IPS-15b (cell line): ENCODE results near the gene PRSS33.

ENCODE experiments used
- H3K27me3 ChIP-seq: one replicate; pipeline ENCODE4 v1.6.1; 2013; ENCODE audit warnings: low read length; ENCODE audit not compliant: control insufficient read depth, insufficient read depth
- H3K36me3 ChIP-seq: one replicate; pipeline ENCODE4 v1.6.1; 2013; ENCODE audit warnings: low read length; ENCODE audit not compliant: control insufficient read depth, insufficient read depth
- H3K4me1 ChIP-seq: one replicate; pipeline ENCODE4 v1.6.1; 2013; ENCODE audit warnings: mild to moderate bottlenecking, low read length; ENCODE audit not compliant: control insufficient read depth, insufficient read depth
- H3K4me3 ChIP-seq: one replicate; pipeline ENCODE4 v1.5.1; 2013; ENCODE audit warnings: low read depth, low read length
- H3K9ac ChIP-seq: one replicate; pipeline ENCODE4 v1.6.1; 2013; ENCODE audit warnings: low read depth, mild to moderate bottlenecking, low read length
- H3K9me3 ChIP-seq: one replicate; pipeline ENCODE4 v1.6.1; 2013; ENCODE audit warnings: mild to moderate bottlenecking, low read length; ENCODE audit not compliant: control insufficient read depth, insufficient read depth

The PRSS33 gene

DNA sequence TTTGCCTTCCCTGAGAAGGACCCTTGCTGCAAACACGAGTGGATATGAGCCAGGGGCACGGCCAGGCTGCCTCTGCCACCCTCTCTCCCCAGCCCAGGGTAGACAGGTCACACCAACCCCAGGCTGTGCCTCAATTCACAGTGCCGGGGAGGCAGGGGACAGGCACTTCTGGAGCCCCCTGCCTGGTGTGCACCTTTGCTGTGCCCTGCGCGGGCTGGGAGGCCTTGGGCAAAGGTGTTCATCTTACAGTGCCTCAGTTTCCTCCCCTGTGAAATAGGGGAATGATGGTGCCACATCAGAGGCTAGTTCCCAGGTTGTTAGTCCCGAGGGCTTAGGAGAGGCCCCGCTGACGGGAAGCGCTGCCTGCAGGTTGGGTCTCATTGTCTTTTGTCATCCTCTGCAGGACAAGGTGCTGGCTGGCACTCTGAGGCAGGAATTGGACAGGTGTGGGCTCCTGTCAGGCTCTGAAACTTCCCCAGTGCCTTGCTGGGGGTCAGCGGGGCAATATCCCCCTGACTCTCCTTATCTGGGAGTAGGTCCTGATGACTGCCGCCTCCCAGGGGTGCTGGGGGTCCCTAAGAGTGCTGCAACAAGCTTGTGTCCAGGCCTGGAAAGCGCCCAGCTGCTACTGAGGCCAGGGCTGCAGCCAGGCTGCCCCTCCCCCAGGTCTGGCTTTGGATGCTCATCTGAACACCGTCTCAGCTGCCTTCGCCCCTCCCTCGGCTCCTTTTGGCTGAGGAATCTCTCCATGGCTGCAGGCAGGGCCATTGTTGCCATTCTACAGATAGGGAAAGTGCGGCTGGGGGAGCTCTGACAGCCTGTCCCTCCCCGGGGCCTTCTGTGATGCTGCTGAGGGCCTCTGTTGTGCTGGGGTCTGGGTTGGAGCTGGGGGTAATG, 32.8 kb upstream of the PRSS33 start:
- Histone ChIP-seq H3K9me3 (no peaks in the 10 kb centered on the region), H3K27me3 (no peaks in the 10 kb centered on the region), H3K4me3 (no peak overlapping the region), H3K36me3 (no peaks in the 10 kb centered on the region), H3K4me1 (no peaks in the 10 kb centered on the region), H3K9ac (no peak overlapping the region)

DNA sequence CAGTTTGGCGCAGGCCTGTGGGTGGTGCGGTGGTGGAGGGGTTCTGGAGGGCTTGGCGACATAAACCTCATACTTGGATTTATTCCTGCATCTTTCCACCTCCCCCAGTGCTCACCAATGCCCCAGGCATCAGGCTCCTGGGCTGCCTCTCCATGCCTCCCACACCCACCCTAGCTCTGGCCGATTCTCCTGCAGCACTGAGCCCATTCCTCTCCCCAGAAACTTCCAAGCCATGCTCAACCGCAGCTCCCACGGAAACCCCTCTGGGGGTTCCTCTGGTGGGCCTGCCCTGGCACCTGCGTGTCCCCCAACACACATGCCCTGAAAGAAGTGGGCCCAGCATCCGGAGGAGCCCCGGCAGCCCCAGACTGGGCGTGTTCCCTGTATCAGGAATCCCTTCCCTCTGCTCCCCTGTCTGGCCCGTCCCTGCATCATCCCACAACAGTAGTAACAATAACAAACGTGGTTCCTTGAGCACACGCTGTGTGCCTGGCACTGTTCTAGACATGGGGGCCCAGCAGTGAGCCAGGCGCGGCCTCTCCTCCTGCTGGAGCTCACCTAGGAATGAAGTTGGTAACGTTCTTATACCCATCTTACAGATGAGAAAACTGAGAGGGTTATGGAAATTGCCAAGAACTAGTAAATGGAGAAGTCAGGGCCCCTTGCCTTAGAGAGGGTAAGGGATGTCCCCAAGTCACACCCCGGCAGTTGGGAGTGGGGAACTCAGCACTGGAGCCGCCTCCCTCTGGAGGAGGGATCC, 32.0 kb upstream of the PRSS33 start:
- H3K9me3 ChIP-seq: no peaks in the 10 kb centered on the region
- no peaks in the 10 kb centered on the region for H3K36me3 ChIP-seq
- no peak overlapping the region for H3K9ac ChIP-seq
- H3K4me3 ChIP-seq: no peak overlapping the region
- H3K27me3 ChIP-seq: no peaks in the 10 kb centered on the region
- H3K4me1 ChIP-seq: no peaks in the 10 kb centered on the region

DNA sequence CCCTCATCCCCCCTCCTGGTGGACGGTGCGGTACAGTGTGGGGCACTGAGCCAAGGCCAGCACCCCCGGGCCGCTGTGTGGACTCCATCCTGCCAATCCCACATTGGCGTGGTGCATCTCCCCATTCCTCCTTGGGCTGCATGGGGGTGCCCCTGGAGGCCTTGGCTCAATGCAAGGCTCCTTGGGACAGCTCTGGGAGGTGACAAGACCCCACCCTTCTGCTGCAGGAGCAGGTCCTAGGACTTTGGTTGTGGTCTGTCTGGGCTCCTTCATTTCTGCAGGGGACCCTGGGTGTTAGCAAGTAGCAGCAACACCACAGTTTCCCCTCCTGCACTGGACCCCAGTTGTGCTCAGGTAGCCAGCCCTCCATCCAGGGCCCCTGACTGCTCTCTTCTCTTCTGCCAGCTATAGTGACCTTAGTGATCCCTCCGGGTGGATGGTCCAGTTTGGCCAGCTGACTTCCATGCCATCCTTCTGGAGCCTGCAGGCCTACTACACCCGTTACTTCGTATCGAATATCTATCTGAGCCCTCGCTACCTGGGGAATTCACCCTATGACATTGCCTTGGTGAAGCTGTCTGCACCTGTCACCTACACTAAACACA, 31.0 kb upstream of the PRSS33 start:
- H3K9me3 ChIP-seq: no peaks in the 10 kb centered on the region
- no peaks in the 10 kb centered on the region for H3K36me3 ChIP-seq
- no peak overlapping the region for H3K4me3 ChIP-seq
- H3K9ac ChIP-seq: no peak overlapping the region
- no peaks in the 10 kb centered on the region for H3K4me1 ChIP-seq
- no peaks in the 10 kb centered on the region for H3K27me3 ChIP-seq

DNA sequence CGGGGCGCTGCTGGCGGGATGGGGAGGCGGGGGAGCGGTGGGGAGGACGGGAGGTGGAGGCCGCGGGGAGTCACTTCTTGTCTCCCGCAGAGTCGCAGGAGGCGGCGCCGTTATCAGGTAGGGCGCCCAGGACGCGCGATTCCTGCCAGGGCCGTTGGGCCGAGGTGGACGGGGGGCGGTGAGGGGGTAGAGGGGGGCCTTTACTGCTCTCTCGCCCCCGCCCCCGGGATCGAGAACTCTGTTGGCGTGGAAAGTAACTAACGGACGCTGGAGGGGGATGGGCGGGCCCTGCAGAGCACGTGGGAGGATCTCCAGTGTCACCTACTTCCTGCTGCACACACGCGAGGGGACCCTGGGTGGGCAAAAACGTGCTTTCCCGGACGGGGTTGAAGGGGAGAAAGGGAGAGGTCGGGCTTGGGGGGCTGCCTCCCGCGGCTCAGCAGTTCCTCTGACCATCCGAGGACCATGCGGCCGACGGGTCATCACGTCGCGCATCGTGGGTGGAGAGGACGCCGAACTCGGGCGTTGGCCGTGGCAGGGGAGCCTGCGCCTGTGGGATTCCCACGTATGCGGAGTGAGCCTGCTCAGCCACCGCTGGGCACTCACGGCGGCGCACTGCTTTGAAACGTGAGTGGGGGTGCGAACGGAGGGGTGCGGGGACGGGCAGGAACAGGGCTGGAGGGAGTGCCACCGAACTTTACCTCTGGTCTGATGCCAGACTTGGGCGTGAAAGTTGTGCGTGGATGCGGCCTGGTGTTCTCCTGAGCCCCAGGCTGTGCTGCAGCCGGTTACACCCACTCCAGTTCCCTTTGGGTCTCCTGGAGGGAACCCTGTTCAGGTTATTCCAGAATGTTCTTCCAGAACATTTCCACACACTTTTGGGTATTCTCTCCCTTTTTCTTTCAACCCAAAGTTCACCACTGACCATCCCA, 30.2 kb upstream of the PRSS33 start:
- Histone ChIP-seq H3K9me3 (no peaks in the 10 kb centered on the region), H3K9ac (no peak overlapping the region), H3K36me3 (no peaks in the 10 kb centered on the region), H3K4me3 (no peak overlapping the region), H3K27me3 (no peaks in the 10 kb centered on the region), H3K4me1 (no peaks in the 10 kb centered on the region)

DNA sequence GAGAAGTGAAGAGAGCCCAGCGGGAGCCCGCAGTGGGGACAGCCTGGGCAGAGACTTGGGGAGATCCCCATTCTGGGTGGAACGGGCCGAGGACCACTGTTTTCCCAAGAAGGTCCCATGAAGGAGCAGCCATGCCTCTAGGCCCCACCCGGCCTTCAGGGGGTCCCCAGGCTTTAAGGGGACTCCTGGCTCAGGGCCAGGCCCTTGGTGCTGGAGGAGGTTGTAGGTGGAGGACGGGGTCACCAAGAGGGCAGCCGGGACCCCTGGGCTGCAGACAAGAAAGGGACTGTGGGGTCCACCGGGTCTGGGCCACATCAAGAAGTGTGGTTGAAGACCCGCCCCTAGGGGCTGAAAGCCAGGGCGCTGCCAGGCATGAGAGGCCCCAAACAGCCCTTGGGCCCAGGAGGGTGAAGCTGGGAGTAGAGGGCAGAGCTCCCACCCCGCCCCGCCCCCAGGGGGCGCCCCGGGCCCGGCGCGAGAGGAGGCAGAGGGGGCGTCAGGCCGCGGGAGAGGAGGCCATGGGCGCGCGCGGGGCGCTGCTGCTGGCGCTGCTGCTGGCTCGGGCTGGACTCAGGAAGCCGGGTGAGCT, 29.5 kb upstream of the PRSS33 start, which contains the start of gene PRSS21:
TSS of gene PRSS21 (plus strand) at position 487 of the 589 bp plus-strand sequence. CDS start at position 519, 32 bp downstream.
- Histone ChIP-seq H3K9ac (no peak within 1 kb of the TSS), H3K9me3 (no peaks in the 10 kb centered on the region), H3K27me3 (no peaks in the 10 kb centered on the region), H3K4me3 (no peak within 1 kb of the TSS), H3K36me3 (no peaks in the 10 kb centered on the region), H3K4me1 (no peaks in the 10 kb centered on the region)

- no peaks in the 10 kb centered on the region for H3K9me3 ChIP-seq
- no peaks in the 10 kb centered on the region for H3K36me3 ChIP-seq
- no peaks in the 10 kb centered on the region for H3K27me3 ChIP-seq
- H3K4me3 ChIP-seq: no peak overlapping the region
- no peaks in the 10 kb centered on the region for H3K4me1 ChIP-seq
- no peak overlapping the region for H3K9ac ChIP-seq
These were observed 28.0 kb upstream of the PRSS33 start for GRCh38 chr16:2815299-2815771.

- H3K36me3 ChIP-seq: no peaks in the 10 kb centered on the region
- no peaks in the 10 kb centered on the region for H3K27me3 ChIP-seq
- no peak overlapping the region for H3K4me3 ChIP-seq
- no peaks in the 10 kb centered on the region for H3K4me1 ChIP-seq
- no peaks in the 10 kb centered on the region for H3K9me3 ChIP-seq
- no peak overlapping the region for H3K9ac ChIP-seq
These were observed 27.4 kb upstream of the PRSS33 start for GRCh38 chr16:2814551-2815298.

- Histone ChIP-seq H3K4me3 (no peak overlapping the region), H3K9me3 (no peaks in the 10 kb centered on the region), H3K27me3 (no peaks in the 10 kb centered on the region), H3K36me3 (no peaks in the 10 kb centered on the region), H3K4me1 (no peaks in the 10 kb centered on the region), H3K9ac (no peak overlapping the region)
These were observed 26.4 kb upstream of the PRSS33 start for GRCh38 chr16:2813771-2814221.

- H3K9ac ChIP-seq: no peak overlapping the region
These were observed 24.5 kb upstream of the PRSS33 start for GRCh38 chr16:2811703-2812471.

DNA sequence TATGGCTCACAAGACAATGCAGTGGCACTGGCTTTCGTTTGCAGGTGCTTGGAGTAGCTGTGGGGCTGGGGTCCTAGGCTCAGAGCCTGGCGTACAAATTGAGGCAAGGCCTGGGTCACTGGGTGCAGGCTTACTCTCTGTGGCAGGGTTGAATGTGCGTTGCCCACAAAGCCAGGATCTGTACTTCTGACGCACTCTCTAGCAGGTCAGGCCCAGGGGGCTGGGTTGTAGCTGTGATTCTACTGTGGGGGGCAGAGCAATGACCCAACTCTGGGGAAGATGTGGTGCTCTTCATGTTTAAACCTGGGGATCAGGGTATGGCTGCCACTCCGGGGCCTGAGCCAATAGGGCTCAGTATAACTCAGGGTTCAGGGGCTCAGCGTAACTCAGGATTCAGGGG, 23.3 kb upstream of the PRSS33 start:
- no peak overlapping the region for H3K4me3 ChIP-seq
- no peaks in the 10 kb centered on the region for H3K36me3 ChIP-seq
- H3K9ac ChIP-seq: no peak overlapping the region
- H3K9me3 ChIP-seq: no peaks in the 10 kb centered on the region
- H3K27me3 ChIP-seq: peaks cover 2% of the 10 kb centered on the region
- no peaks in the 10 kb centered on the region for H3K4me1 ChIP-seq

More at GRCh38 chr16:2811703-2812471, 24.5 kb upstream of the PRSS33 start:
- Histone ChIP-seq H3K36me3 (no peaks in the 10 kb centered on the region), H3K27me3 (no peaks in the 10 kb centered on the region), H3K4me3 (no peak overlapping the region), H3K4me1 (no peaks in the 10 kb centered on the region), H3K9me3 (no peaks in the 10 kb centered on the region)
